Fibroblast of pulmonary artery (primary cell): ENCODE results near the gene SF3B2.

Experiments
- DNase-seq: peaks from one replicate; pipeline ENCODE4 v3.0.0-alpha.2; 2010; ENCODE audit warnings: low read depth
- H3K4me3 ChIP-seq: replicated peaks from 2 replicates; pipeline ENCODE4 v1.5.1; 2011; ENCODE audit warnings: low read depth, mild to moderate bottlenecking, control low read depth, low read length, moderate library complexity
- TF ChIP-seq, protein P1 (sequence below): IDR thresholded peaks from 2 replicates; pipeline ENCODE4 v1.5.1; 2011; ENCODE audit warnings: mild to moderate bottlenecking, control low read depth, low read length, inconsistent platforms; ENCODE audit errors: missing control alignments

Gene SF3B2

GRCh38 chr11:66050581-66051231, 1.5 kb upstream of the SF3B2 start:
- DNase-seq, result no peak
- TF ChIP-seq, protein P1, sequence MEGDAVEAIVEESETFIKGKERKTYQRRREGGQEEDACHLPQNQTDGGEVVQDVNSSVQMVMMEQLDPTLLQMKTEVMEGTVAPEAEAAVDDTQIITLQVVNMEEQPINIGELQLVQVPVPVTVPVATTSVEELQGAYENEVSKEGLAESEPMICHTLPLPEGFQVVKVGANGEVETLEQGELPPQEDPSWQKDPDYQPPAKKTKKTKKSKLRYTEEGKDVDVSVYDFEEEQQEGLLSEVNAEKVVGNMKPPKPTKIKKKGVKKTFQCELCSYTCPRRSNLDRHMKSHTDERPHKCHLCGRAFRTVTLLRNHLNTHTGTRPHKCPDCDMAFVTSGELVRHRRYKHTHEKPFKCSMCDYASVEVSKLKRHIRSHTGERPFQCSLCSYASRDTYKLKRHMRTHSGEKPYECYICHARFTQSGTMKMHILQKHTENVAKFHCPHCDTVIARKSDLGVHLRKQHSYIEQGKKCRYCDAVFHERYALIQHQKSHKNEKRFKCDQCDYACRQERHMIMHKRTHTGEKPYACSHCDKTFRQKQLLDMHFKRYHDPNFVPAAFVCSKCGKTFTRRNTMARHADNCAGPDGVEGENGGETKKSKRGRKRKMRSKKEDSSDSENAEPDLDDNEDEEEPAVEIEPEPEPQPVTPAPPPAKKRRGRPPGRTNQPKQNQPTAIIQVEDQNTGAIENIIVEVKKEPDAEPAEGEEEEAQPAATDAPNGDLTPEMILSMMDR, result no peak
- H3K4me3 ChIP-seq, result no peak overlapping the region

DNA sequence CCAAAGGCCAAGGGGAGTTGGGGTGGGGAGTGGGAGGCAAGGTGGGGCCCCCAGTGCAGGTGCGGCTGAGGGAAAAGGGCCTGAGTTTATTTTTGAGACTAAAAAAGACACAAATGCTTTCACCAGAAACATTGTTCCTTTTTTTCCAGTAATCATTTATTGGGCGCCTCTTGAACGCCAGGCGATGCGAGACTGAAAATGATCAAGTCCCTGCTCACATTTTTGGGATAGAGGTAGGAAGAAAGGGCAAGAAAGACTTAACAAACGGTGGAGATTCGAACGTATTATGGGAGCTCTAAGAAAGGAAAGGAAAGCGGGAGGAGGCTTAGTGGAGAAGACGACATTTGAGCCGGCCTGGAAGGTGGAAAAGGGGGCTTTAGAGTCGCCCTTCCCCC, 796 bp upstream of the SF3B2 start:
- TF ChIP-seq, protein P1, result no peak
- peak overlapping the region; percentile 97 for H3K4me3 ChIP-seq
- DNase-seq, result no peak

- H3K4me3 ChIP-seq, result peak overlapping the region; percentile 97
Measured at GRCh38 chr11:66052664-66052982, 459 bp downstream of the SF3B2 start.

DNA sequence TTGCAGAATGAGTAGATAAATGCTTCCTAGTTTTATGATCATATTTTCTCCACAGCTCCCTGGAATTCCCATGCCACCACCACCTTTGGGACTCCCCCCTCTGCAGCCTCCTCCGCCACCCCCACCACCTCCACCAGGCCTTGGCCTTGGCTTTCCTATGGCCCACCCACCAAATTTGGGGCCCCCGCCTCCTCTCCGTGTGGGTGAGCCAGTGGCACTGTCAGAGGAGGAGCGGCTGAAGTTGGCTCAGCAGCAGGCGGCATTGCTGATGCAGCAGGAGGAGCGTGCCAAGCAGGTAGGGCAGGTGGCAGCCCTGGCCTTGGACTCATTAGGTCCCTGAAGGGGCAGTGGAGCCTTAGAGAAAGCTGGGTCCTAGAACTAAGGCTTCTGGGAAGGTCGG, 2.9 kb downstream of the SF3B2 start:
- H3K4me3 ChIP-seq, result no peak overlapping the region
- TF ChIP-seq, protein P1, result no peak
- DNase-seq, result no peak

More at GRCh38 chr11:66052664-66052982, 459 bp downstream of the SF3B2 start:
- TF ChIP-seq, protein P1, result no peak
- DNase-seq, result no peak

GRCh38 chr11:66056501-66056900, 4.3 kb downstream of the SF3B2 start:
- peak; percentile 76 for DNase-seq
- TF ChIP-seq, protein P1, result no peak
- H3K4me3 ChIP-seq, result no peak overlapping the region

DNA sequence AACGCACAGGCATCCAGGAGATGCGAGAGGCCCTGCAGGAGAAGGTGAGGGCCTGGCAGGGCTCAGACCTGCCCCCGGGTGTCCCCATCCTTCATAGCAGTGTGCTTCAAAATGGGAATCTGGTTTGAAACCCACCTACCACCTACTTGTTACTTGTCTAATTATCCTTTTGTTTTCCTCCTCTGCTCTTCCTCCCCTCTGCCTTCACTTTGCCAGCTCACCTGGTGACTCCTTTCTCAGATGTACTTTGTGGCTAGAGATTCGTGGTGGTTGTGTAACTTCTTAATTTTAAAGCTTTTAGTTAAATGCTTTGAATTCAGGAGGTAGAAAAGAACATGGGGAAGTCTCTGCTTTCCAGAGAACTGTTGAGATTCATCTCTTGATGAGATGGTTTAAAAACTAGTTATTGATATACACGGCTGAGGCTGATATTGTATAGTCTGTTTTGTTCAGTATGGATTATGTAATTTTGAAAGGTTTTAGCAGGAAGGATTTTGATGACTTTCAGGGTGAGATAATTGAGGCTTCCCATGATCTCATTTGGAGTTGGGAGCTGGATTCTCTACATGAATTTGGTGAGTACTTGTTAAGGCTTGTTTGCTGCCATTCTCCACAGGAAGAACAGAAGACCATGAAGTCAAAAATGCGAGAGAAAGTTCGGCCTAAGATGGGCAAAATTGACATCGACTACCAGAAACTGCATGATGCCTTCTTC, 8.0 kb downstream of the SF3B2 start:
- TF ChIP-seq, protein P1, result no peak
- H3K4me3 ChIP-seq, result no peak overlapping the region
- DNase-seq, result no peak

DNA sequence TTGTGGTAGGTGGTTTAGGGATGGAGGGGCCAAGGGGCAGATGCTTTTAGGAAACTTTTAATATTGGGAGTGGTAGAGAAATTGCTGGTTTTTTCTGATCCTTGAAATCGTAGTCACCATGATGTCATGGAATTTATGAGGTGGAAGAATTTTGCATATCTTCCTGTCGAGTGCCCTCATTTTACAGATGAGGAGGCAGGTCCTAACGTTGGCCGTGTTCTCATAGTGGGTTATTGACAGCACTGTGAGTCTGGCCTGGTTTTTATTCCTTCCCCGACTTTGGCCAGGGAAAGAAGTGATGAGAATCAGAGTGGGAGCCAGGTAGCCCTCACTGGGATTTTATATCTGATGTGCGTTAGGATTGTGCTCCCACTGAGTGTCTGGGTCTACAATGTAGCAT, 9.1 kb downstream of the SF3B2 start:
- TF ChIP-seq, protein P1, result no peak
- no peak for DNase-seq
- H3K4me3 ChIP-seq, result no peak overlapping the region
